ENCODE data around the gene PLA2G2F. TPM values are rescaled to one million over a fixed set of nuclear protein-coding genes. Genes with fewer than 3 reads are reported as not detected.

The PLA2G2F gene
- total RNA-seq, 2 donors from 2014 or later: not detected

GRCh38 chr1:20143734-20144565, 4.8 kb downstream of the PLA2G2F start:
- Histone ChIP-seq H3K36me3 (no peaks in the 10 kb centered on the region), H3K9ac (ENCODE audit: low read depth in 2 of 2, low read length in 2 of 2) (no peak overlapping the region), H3K27me3 (no peaks in the 10 kb centered on the region), H3K4me3 (no peak overlapping the region), H3K4me1 (no peaks in the 10 kb centered on the region), H3K27ac (no peak overlapping the region), H3K9me3 (no peaks in the 10 kb centered on the region)
- intact Hi-C loops (cut with DNase I): no loop called here
- no peak for DNase-seq
- TF ChIP-seq, protein P1, sequence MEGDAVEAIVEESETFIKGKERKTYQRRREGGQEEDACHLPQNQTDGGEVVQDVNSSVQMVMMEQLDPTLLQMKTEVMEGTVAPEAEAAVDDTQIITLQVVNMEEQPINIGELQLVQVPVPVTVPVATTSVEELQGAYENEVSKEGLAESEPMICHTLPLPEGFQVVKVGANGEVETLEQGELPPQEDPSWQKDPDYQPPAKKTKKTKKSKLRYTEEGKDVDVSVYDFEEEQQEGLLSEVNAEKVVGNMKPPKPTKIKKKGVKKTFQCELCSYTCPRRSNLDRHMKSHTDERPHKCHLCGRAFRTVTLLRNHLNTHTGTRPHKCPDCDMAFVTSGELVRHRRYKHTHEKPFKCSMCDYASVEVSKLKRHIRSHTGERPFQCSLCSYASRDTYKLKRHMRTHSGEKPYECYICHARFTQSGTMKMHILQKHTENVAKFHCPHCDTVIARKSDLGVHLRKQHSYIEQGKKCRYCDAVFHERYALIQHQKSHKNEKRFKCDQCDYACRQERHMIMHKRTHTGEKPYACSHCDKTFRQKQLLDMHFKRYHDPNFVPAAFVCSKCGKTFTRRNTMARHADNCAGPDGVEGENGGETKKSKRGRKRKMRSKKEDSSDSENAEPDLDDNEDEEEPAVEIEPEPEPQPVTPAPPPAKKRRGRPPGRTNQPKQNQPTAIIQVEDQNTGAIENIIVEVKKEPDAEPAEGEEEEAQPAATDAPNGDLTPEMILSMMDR (IDR thresholded peaks at IDR 0.05): no peak

- Histone ChIP-seq H3K9ac (ENCODE audit: low read depth in 2 of 2, low read length in 2 of 2) (no peak overlapping the region), H3K9me3 (no peaks in the 10 kb centered on the region), H3K36me3 (no peaks in the 10 kb centered on the region), H3K4me3 (no peak overlapping the region), H3K4me1 (no peaks in the 10 kb centered on the region), H3K27me3 (no peaks in the 10 kb centered on the region), H3K27ac (no peak overlapping the region)
- DNase-seq: no peak
- intact Hi-C loops (cut with DNase I): no loop called here
- TF ChIP-seq, protein P1 (IDR thresholded peaks at IDR 0.05): no peak
These were observed 8.9 kb downstream of the PLA2G2F start for GRCh38 chr1:20147846-20148570.

- H3K4me1 ChIP-seq: no peaks in the 10 kb centered on the region
- H3K9me3 ChIP-seq: no peaks in the 10 kb centered on the region
- H3K27me3 ChIP-seq: no peaks in the 10 kb centered on the region
- no peak overlapping the region for H3K27ac ChIP-seq
- H3K4me3 ChIP-seq: no peak overlapping the region
- H3K9ac ChIP-seq (ENCODE audit: low read depth in 2 of 2, low read length in 2 of 2): no peak overlapping the region
- intact Hi-C loops (cut with DNase I): no loop called here
- no peak for DNase-seq
- H3K36me3 ChIP-seq: no peaks in the 10 kb centered on the region
- TF ChIP-seq, protein P1 (IDR thresholded peaks at IDR 0.05): no peak
These were observed 9.7 kb downstream of the PLA2G2F start for GRCh38 chr1:20148571-20149500.

GRCh38 chr1:20149601-20150325, 10.6 kb downstream of the PLA2G2F start:
- no peak overlapping the region for H3K27ac ChIP-seq
- H3K27me3 ChIP-seq: no peaks in the 10 kb centered on the region
- H3K4me3 ChIP-seq: no peak overlapping the region
- no peaks in the 10 kb centered on the region for H3K36me3 ChIP-seq
- H3K4me1 ChIP-seq: no peaks in the 10 kb centered on the region
- H3K9ac ChIP-seq (ENCODE audit: low read depth in 2 of 2, low read length in 2 of 2): no peak overlapping the region
- no peak for DNase-seq
- TF ChIP-seq, protein P1 (IDR thresholded peaks at IDR 0.05): no peak
- intact Hi-C loops (cut with DNase I): loop anchor here (5.0 kb wide), 2 partner anchors 47 to 177 kb away; no protein-coding TSS in a partner anchor
- no peaks in the 10 kb centered on the region for H3K9me3 ChIP-seq
